Measurements from ENCODE around the gene C15orf39. TPM values are rescaled to one million over a fixed set of nuclear protein-coding genes. Genes with fewer than 3 reads are reported as not detected.
"Not testable (repeated sequence)": the region's sequence is repeated elsewhere in the genome, so short reads cannot be mapped to it uniquely, and the experiment has no call there.

The C15orf39 gene
- total RNA-seq, 2 experiments from 2014 or later, result 14.1 to 14.2 TPM

GRCh38 chr15:75223688-75224087, 22.0 kb downstream of the C15orf39 start:
- H3K27ac Mint-ChIP-seq, result no peak overlapping the region
- POLR2A ChIA-PET, result interaction anchor here (0.6 kb wide), 1 partner anchor 516 kb away, joined by 6 read pairs; no protein-coding TSS in a partner anchor
- CTCF ChIA-PET, result no interaction called here
- H3K36me3 Mint-ChIP-seq, result no peaks in the 10 kb centered on the region
- peaks cover 2% of the 10 kb centered on the region for H3K27me3 Mint-ChIP-seq
- H3K9me3 Mint-ChIP-seq, result no peaks in the 10 kb centered on the region
- intact Hi-C loops (cut with micrococcal nuclease), result no loop called here
- H3K4me1 Mint-ChIP-seq (ENCODE audit: low read depth), result no peaks in the 10 kb centered on the region
- DNase-seq, result no peak
- H3K4me3 Mint-ChIP-seq, result no peak overlapping the region

GRCh38 chr15:75224281-75224680, 22.6 kb downstream of the C15orf39 start:
- Mint-ChIP-seq H3K4me3 (no peak overlapping the region), H3K36me3 (no peaks in the 10 kb centered on the region), H3K9me3 (no peaks in the 10 kb centered on the region), H3K27ac (no peak overlapping the region), H3K27me3 (peaks cover 2% of the 10 kb centered on the region), H3K4me1 (ENCODE audit: low read depth) (no peaks in the 10 kb centered on the region)
- POLR2A ChIA-PET, result interaction anchor here (0.6 kb wide), 1 partner anchor 516 kb away, joined by 6 read pairs; no protein-coding TSS in a partner anchor
- CTCF ChIA-PET, result no interaction called here
- intact Hi-C loops (cut with micrococcal nuclease), result no loop called here
- no peak for DNase-seq

DNA sequence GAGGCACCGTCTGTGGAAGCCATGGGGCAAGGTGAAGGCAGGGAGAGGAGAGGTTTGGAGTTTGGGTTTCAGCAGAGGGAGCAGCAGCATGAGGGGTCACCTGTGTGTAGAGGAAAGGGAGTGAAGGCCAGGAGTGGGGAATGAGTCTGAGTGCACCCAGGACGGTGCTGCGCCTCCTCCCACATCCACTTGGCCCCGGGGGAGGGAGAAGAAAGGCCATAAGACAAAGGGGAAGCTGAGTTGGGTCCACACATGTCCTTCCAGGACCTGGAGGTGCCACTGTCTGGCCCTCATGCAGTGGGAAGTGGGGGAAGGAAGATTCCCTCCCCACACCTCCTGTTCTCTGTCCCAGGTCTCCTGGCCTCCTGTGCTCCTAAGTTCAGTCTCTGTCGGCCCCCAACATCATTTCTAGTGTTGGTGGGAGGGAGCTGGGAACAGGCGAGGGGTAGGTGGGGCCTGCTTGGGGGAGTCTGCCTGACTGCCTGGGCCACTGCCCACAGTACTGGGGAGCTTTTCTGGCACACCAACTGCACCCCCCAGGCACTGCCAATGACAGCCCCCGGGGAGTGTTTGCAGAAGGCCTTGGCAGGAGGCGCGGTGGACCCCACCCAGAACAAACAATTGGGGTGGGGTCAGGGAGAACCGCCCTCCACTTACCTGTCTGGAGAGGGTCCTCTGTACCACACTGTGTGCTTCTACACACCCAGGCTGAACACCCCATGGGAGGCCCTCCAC, 23.6 kb downstream of the C15orf39 start:
- H3K27ac Mint-ChIP-seq; POLR2A ChIA-PET; CTCF ChIA-PET; H3K9me3 Mint-ChIP-seq; H3K4me1 Mint-ChIP-seq (ENCODE audit: low read depth); H3K36me3 Mint-ChIP-seq; H3K4me3 Mint-ChIP-seq; H3K27me3 Mint-ChIP-seq; DNase-seq; intact Hi-C loops (cut with micrococcal nuclease): not testable (repeated sequence)

DNA sequence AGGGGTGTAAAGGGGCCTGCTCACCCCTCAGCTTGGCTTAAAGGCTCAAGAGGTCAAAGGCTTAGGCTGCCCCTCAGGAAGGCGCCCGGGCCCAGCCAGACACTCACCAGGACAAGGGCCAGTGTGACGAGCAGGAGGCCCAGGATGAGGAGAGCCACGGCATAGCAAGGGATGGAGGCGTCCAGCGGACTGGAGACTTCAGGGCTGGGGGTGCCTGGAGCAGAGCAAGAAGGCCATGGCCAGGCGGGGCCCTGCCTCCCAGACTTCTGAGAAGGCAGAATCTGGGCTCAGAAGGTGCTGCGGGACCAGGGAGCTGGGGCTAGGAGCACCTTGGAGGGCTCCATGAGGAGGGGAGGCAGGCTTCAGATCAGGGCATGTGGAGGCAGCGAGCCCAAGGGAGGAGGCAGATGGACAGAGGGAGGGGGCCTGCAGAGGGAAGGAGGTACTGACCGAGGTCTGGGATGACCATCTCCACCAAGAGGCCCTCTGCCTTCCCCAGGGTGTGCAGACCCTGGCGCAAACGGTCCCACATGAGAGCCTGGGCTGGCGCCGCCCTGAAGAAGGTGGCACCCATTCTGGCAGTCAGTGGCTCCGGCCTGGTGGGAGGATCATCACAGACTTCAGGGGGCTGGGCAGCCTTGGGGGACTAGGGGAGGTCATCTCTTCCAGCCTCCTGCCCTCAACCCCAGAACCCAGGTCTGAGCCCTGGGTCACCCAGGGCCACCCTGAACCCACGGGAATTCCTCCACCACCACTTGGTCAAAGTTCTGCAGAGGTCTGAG, 24.5 kb downstream of the C15orf39 start:
- Mint-ChIP-seq H3K27ac (no peak overlapping the region), H3K4me3 (no peak overlapping the region), H3K27me3 (peaks cover 2% of the 10 kb centered on the region), H3K36me3 (no peaks in the 10 kb centered on the region), H3K4me1 (ENCODE audit: low read depth) (no peaks in the 10 kb centered on the region), H3K9me3 (no peaks in the 10 kb centered on the region)
- no peak for DNase-seq
- intact Hi-C loops (cut with micrococcal nuclease), result no loop called here
- POLR2A ChIA-PET, result no interaction called here
- CTCF ChIA-PET, result no interaction called here

- H3K4me3 Mint-ChIP-seq; POLR2A ChIA-PET; intact Hi-C loops (cut with micrococcal nuclease); H3K4me1 Mint-ChIP-seq (ENCODE audit: low read depth); H3K27me3 Mint-ChIP-seq; H3K27ac Mint-ChIP-seq; CTCF ChIA-PET; DNase-seq; H3K9me3 Mint-ChIP-seq; H3K36me3 Mint-ChIP-seq: not testable (repeated sequence)
These were observed 25.4 kb downstream of the C15orf39 start for GRCh38 chr15:75227112-75227511.

GRCh38 chr15:75227663-75228280, 26.1 kb downstream of the C15orf39 start:
- intact Hi-C loops (cut with micrococcal nuclease), result no loop called here
- CTCF ChIA-PET, result no interaction called here
- no peak overlapping the region for H3K27ac Mint-ChIP-seq

GRCh38 chr15:75228787-75229186, 27.1 kb downstream of the C15orf39 start:
- DNase-seq, result no peak
- ChIA-PET POLR2A (no interaction called here), CTCF (no interaction called here)
- Mint-ChIP-seq H3K9me3 (no peaks in the 10 kb centered on the region), H3K4me1 (ENCODE audit: low read depth) (no peaks in the 10 kb centered on the region), H3K27ac (no peak overlapping the region), H3K4me3 (no peak overlapping the region), H3K36me3 (no peaks in the 10 kb centered on the region), H3K27me3 (peaks cover 13% of the 10 kb centered on the region)
- intact Hi-C loops (cut with micrococcal nuclease), result no loop called here

More at GRCh38 chr15:75227663-75228280, 26.1 kb downstream of the C15orf39 start:
- POLR2A ChIA-PET, result no interaction called here
- Mint-ChIP-seq H3K36me3 (no peaks in the 10 kb centered on the region), H3K4me3 (no peak overlapping the region), H3K9me3 (no peaks in the 10 kb centered on the region), H3K27me3 (peaks cover 13% of the 10 kb centered on the region), H3K4me1 (ENCODE audit: low read depth) (no peaks in the 10 kb centered on the region)
- DNase-seq, result no peak

DNA sequence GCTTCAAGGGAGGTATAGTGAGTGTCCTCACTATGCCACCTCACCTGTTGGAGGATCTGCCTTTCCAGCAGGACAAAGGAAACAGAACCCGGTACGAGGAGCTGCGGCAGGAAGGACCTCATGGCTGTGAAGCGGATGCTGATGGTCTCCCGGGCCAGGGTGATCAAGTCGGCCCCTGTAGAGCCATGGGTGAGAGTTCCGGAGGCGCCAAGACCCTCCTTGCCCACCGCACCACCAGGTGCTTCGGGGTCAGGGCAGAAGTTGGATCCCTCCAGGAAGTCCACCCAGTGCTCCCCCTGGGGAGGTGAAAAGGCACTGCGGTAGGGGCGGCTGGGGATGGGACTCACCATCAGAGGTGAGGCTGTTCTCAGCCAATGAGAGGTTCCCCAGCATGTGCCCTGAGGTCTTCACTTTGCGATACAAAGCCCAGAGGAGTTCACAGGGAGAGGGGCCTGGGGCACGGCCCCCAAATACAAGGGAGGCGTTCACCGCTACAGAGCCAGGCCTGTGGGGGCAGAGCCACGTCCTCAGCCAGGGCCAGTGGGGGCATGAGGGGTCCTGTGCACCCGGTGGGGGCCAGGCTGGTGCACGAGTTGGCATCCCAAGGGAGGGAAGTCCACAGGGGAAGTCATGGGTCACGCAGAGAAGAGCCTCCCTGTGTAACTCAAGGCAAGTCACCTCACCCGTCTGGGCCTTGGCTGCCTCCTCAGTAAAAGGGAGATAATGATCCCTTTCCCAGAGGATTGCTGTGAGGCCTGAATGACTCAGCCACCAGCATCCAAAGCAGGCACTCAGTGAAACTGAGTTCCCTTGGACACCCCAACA, 27.7 kb downstream of the C15orf39 start:
- Mint-ChIP-seq H3K9me3 (no peaks in the 10 kb centered on the region), H3K4me1 (ENCODE audit: low read depth) (no peaks in the 10 kb centered on the region), H3K4me3 (no peak overlapping the region), H3K27me3 (peaks cover 13% of the 10 kb centered on the region), H3K27ac (no peak overlapping the region), H3K36me3 (no peaks in the 10 kb centered on the region)
- no peak for DNase-seq
- ChIA-PET CTCF (no interaction called here), POLR2A (interaction anchor here (0.6 kb wide), 1 partner anchor 193 kb away, joined by 3 read pairs; no protein-coding TSS in a partner anchor)
- intact Hi-C loops (cut with micrococcal nuclease), result no loop called here

GRCh38 chr15:75230016-75230343, 28.3 kb downstream of the C15orf39 start:
- CTCF ChIA-PET, result interaction anchor here (1.5 kb wide), 1 partner anchor 26 kb away, joined by 5 read pairs; no protein-coding TSS in a partner anchor
- POLR2A ChIA-PET, result interaction anchor here (0.6 kb wide), 1 partner anchor 194 kb away, joined by 3 read pairs; no protein-coding TSS in a partner anchor
- intact Hi-C loops (cut with micrococcal nuclease), result no loop called here

GRCh38 chr15:75230551-75231371, 29.1 kb downstream of the C15orf39 start:
- Mint-ChIP-seq H3K27ac (no peak overlapping the region), H3K9me3 (no peaks in the 10 kb centered on the region), H3K4me3 (no peak overlapping the region), H3K4me1 (ENCODE audit: low read depth) (no peaks in the 10 kb centered on the region), H3K36me3 (no peaks in the 10 kb centered on the region), H3K27me3 (peaks cover 13% of the 10 kb centered on the region)
- intact Hi-C loops (cut with micrococcal nuclease), result no loop called here
- ChIA-PET POLR2A (no interaction called here), CTCF (interaction anchor here (1.5 kb wide), 1 partner anchor 27 kb away, joined by 5 read pairs; no protein-coding TSS in a partner anchor)
- no peak for DNase-seq

More at GRCh38 chr15:75230016-75230343, 28.3 kb downstream of the C15orf39 start:
- no peaks in the 10 kb centered on the region for H3K9me3 Mint-ChIP-seq
- no peak overlapping the region for H3K27ac Mint-ChIP-seq
- H3K27me3 Mint-ChIP-seq, result peaks cover 13% of the 10 kb centered on the region
- no peaks in the 10 kb centered on the region for H3K36me3 Mint-ChIP-seq
- H3K4me3 Mint-ChIP-seq, result no peak overlapping the region
- no peak for DNase-seq
- no peaks in the 10 kb centered on the region for H3K4me1 Mint-ChIP-seq (ENCODE audit: low read depth)

GRCh38 chr15:75231836-75232235, 30.2 kb downstream of the C15orf39 start:
- H3K36me3 Mint-ChIP-seq, result no peaks in the 10 kb centered on the region
- ChIA-PET CTCF (no interaction called here), POLR2A (no interaction called here)
- H3K27me3 Mint-ChIP-seq, result peaks cover 13% of the 10 kb centered on the region
- no peak overlapping the region for H3K4me3 Mint-ChIP-seq
- DNase-seq, result no peak
- no peaks in the 10 kb centered on the region for H3K4me1 Mint-ChIP-seq (ENCODE audit: low read depth)
- H3K27ac Mint-ChIP-seq, result no peak overlapping the region
- intact Hi-C loops (cut with micrococcal nuclease), result no loop called here
- H3K9me3 Mint-ChIP-seq, result no peaks in the 10 kb centered on the region
